Neural progenitor cell (in vitro differentiated cells): ENCODE data around the gene GALNTL6. TPM values are rescaled to one million over a fixed set of nuclear protein-coding genes. Genes with fewer than 3 reads are reported as not detected.

Experiments
- DNase-seq: peaks from one replicate; pipeline ENCODE4 v3.0.0-alpha.2; 2016; ENCODE audit warnings: low spot score
- H2AFZ ChIP-seq: fragments of 200-600 bp; sonication (generic); replicated peaks from 2 replicates; pipeline ENCODE4 v1.6.1; 2016; ENCODE audit warnings: antibody characterized with exemption
- H3F3A ChIP-seq: fragments of 200-600 bp; sonication (generic); 2 replicates; pipeline ENCODE4 v1.6.1; 2016; ENCODE audit warnings: antibody characterized with exemption, low read depth
- H3K27ac ChIP-seq: fragments of 200-600 bp; sonication (generic); 2 replicates; pipeline ENCODE4 v1.5.1; 2016; ENCODE audit warnings: mild to moderate bottlenecking
- H3K27me3 ChIP-seq: fragments of 200-600 bp; sonication (generic); 2 replicates; pipeline ENCODE4 v1.6.1; 2016; ENCODE audit warnings: mild to moderate bottlenecking, moderate library complexity
- H3K36me3 ChIP-seq: fragments of 200-600 bp; sonication (generic); 2 replicates; pipeline ENCODE4 v1.5.1; 2016
- H3K4me1 ChIP-seq: fragments of 200-600 bp; sonication (generic); 2 replicates; pipeline ENCODE4 v1.6.1; 2016; ENCODE audit warnings: mixed run types
- H3K4me2 ChIP-seq: fragments of 200-600 bp; sonication (generic); 2 replicates; pipeline ENCODE4 v1.6.1; 2016
- H3K4me3 ChIP-seq: fragments of 200-600 bp; sonication (generic); 2 replicates; pipeline ENCODE4 v1.5.1; 2016
- H3K79me2 ChIP-seq: fragments of 200-600 bp; sonication (generic); 2 replicates; pipeline ENCODE4 v1.6.1; 2016; ENCODE audit warnings: low read depth
- H3K9ac ChIP-seq: fragments of 200-600 bp; sonication (generic); 2 replicates; pipeline ENCODE4 v1.6.1; 2016
- H3K9me3 ChIP-seq: fragments of 200-600 bp; sonication (generic); 2 replicates; pipeline ENCODE4 v1.5.1; 2016; ENCODE audit warnings: low read depth
- H4K20me1 ChIP-seq: fragments of 200-600 bp; sonication (generic); 2 replicates; pipeline ENCODE4 v1.6.1; 2016; ENCODE audit warnings: low read depth
- H3K27ac Mint-ChIP-seq: 3 replicates; pipeline ENCODE4 v1.8.0; 2021; ENCODE audit warnings: mixed read lengths
- H3K27me3 Mint-ChIP-seq: 2 replicates; pipeline ENCODE4 v1.8.0; 2022; ENCODE audit warnings: low read depth, mild to moderate bottlenecking, inconsistent platforms, moderate library complexity, mixed read lengths; ENCODE audit not compliant: insufficient read depth
- H3K36me3 Mint-ChIP-seq: 3 replicates; pipeline ENCODE4 v1.8.0; 2021; ENCODE audit warnings: mixed read lengths
- H3K4me1 Mint-ChIP-seq: 3 replicates; pipeline ENCODE4 v1.8.0; 2021; ENCODE audit warnings: mixed read lengths
- H3K4me3 Mint-ChIP-seq: 3 replicates; pipeline ENCODE4 v1.8.0; 2021; ENCODE audit warnings: mild to moderate bottlenecking, moderate library complexity, mixed read lengths
- H3K9me3 Mint-ChIP-seq: 3 replicates; pipeline ENCODE4 v1.8.0; 2020; ENCODE audit warnings: mixed read lengths
- EZH2 ChIP-seq: fragments of 200-600 bp; sonication (generic); IDR thresholded peaks from 2 replicates; pipeline ENCODE4 v1.6.1; 2017; ENCODE audit warnings: antibody characterized with exemption, mild to moderate bottlenecking, moderate library complexity
- EZH2phosphoT487 ChIP-seq: fragments of 200-600 bp; sonication (generic); IDR thresholded peaks from 2 replicates; pipeline ENCODE4 v1.6.1; 2017; ENCODE audit warnings: antibody characterized with exemption
- total RNA-seq: library from RNA; depleted of rRNA; stranded (reverse); fragments of >200 nt; gene quantifications from 2 replicates; pipeline ENCODE4 v1.2.3, GENCODE V29; 2015; ENCODE audit warnings: low replicate concordance
- TF ChIP-seq, protein P1 (sequence below): fragments of 200-600 bp; sonication (generic); IDR thresholded peaks from 2 replicates; pipeline ENCODE4 v1.5.1; 2017; ENCODE audit warnings: antibody characterized with exemption, mild to moderate bottlenecking

The GALNTL6 gene
- total RNA-seq, 1 donor from 2014 or later: 0.15 TPM

DNA sequence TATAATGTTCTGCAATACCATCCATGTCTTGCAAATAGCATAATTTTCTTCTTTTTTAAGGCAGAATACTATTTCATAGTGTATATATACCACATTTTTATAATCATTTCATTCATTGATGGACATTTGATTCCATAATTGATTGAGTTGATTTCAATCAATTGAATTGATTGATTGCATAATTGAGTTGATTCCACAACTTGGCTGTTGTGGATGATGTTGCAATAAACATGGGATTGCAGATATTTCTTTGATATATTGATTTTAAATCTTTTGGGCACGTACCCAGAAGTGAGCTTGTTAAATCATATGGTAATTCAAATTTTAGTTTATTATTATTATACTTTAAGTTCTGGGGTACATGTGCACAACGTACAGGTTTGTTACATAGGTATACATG is 232.8 kb downstream of the GALNTL6 start:
- H3K4me2 ChIP-seq: no peak overlapping the region
- no peaks in the 10 kb centered on the region for H3K36me3 Mint-ChIP-seq
- no peak for DNase-seq
- no peaks in the 10 kb centered on the region for H3K36me3 ChIP-seq
- H3K27me3 ChIP-seq: no peaks in the 10 kb centered on the region
- H3K27ac Mint-ChIP-seq: no peak overlapping the region
- peaks cover 2% of the 10 kb centered on the region for H3K4me1 Mint-ChIP-seq
- H3K4me3 Mint-ChIP-seq: no peak overlapping the region
- H4K20me1 ChIP-seq: no peaks in the 10 kb centered on the region
- no peaks in the 10 kb centered on the region for H3K79me2 ChIP-seq
- no peak for TF ChIP-seq EZH2phosphoT487
- TF ChIP-seq, protein P1, sequence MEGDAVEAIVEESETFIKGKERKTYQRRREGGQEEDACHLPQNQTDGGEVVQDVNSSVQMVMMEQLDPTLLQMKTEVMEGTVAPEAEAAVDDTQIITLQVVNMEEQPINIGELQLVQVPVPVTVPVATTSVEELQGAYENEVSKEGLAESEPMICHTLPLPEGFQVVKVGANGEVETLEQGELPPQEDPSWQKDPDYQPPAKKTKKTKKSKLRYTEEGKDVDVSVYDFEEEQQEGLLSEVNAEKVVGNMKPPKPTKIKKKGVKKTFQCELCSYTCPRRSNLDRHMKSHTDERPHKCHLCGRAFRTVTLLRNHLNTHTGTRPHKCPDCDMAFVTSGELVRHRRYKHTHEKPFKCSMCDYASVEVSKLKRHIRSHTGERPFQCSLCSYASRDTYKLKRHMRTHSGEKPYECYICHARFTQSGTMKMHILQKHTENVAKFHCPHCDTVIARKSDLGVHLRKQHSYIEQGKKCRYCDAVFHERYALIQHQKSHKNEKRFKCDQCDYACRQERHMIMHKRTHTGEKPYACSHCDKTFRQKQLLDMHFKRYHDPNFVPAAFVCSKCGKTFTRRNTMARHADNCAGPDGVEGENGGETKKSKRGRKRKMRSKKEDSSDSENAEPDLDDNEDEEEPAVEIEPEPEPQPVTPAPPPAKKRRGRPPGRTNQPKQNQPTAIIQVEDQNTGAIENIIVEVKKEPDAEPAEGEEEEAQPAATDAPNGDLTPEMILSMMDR: no peak
- TF ChIP-seq EZH2: no peak
- H3K4me1 ChIP-seq: peaks cover 4% of the 10 kb centered on the region
- H3K9me3 ChIP-seq: no peaks in the 10 kb centered on the region
- H3K4me3 ChIP-seq: no peak overlapping the region
- H3K9me3 Mint-ChIP-seq: no peaks in the 10 kb centered on the region
- H3K27me3 Mint-ChIP-seq: peaks cover 3% of the 10 kb centered on the region
- H3K9ac ChIP-seq: no peak overlapping the region
- no peak overlapping the region for H3K27ac ChIP-seq
- H2AFZ ChIP-seq: no peak overlapping the region
- H3F3A ChIP-seq: no peaks in the 10 kb centered on the region

DNA sequence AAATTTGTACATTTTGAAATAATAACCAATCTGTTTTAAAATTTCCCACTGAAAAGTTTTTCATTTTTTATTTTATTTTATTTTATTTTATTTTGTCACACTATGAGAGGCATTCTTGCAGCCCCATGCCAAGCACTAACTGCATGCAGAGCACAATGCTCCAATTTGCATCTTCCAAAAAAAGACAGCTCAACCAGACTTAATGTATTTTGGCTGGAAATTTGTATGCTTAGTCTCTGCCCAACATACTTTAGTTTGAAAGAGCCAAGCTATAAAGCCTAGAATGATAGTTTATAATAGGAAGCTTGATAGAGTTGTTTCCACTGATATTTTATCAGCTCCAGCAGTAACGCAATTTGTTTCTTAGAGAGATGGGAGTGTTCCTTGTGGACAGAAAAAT is 235.5 kb downstream of the GALNTL6 start:
- TF ChIP-seq, protein P1: no peak
- TF ChIP-seq EZH2phosphoT487: no peak
- TF ChIP-seq EZH2: no peak
- H3K4me3 ChIP-seq: no peak overlapping the region
- H3K79me2 ChIP-seq: no peaks in the 10 kb centered on the region
- peaks cover 9% of the 10 kb centered on the region for H3K4me1 ChIP-seq
- no peaks in the 10 kb centered on the region for H3K9me3 Mint-ChIP-seq
- no peak for DNase-seq
- H3K36me3 Mint-ChIP-seq: no peaks in the 10 kb centered on the region
- no peak overlapping the region for H3K4me2 ChIP-seq
- no peaks in the 10 kb centered on the region for H3K9me3 ChIP-seq
- no peak overlapping the region for H3K9ac ChIP-seq
- peaks cover 5% of the 10 kb centered on the region for H3K4me1 Mint-ChIP-seq
- H3K27me3 ChIP-seq: no peaks in the 10 kb centered on the region
- peaks cover 3% of the 10 kb centered on the region for H3K27me3 Mint-ChIP-seq
- no peaks in the 10 kb centered on the region for H4K20me1 ChIP-seq
- H3K36me3 ChIP-seq: no peaks in the 10 kb centered on the region
- H2AFZ ChIP-seq: no peak overlapping the region
- H3K4me3 Mint-ChIP-seq: no peak overlapping the region
- no peak overlapping the region for H3K27ac ChIP-seq
- H3F3A ChIP-seq: no peaks in the 10 kb centered on the region
- no peak overlapping the region for H3K27ac Mint-ChIP-seq

DNA sequence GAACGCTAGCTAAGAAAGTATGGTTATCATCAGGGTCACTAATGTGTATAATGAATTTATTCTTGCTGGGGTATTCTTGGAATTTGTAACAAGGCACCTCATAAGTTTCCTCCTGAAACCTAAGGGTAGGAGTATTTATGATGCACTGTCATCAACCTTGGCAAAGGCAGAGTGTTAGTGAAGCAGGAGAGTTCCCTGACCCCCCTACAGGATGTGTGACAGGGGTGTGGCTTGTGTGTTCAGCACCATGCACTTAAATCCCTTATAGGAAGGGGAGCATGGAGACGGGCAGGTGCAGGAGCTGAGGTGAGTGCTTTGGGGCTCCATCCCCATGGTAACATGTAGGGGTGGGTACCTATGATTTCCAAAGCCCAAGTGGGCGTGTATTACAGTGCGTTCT is 237.7 kb downstream of the GALNTL6 start:
- no peak overlapping the region for H3K4me3 ChIP-seq
- H3K9me3 ChIP-seq: no peaks in the 10 kb centered on the region
- peaks cover 3% of the 10 kb centered on the region for H3K27me3 Mint-ChIP-seq
- H3K36me3 Mint-ChIP-seq: no peaks in the 10 kb centered on the region
- no peak overlapping the region for H3K27ac Mint-ChIP-seq
- DNase-seq: no peak
- H4K20me1 ChIP-seq: no peaks in the 10 kb centered on the region
- H3K36me3 ChIP-seq: no peaks in the 10 kb centered on the region
- no peaks in the 10 kb centered on the region for H3K9me3 Mint-ChIP-seq
- H3K4me3 Mint-ChIP-seq: no peak overlapping the region
- TF ChIP-seq EZH2: no peak
- TF ChIP-seq, protein P1: no peak
- no peak for TF ChIP-seq EZH2phosphoT487
- H3K4me2 ChIP-seq: no peak overlapping the region
- H3K27ac ChIP-seq: no peak overlapping the region
- no peaks in the 10 kb centered on the region for H3F3A ChIP-seq
- H3K79me2 ChIP-seq: no peaks in the 10 kb centered on the region
- H3K4me1 ChIP-seq: peaks cover 9% of the 10 kb centered on the region
- H3K4me1 Mint-ChIP-seq: peaks cover 5% of the 10 kb centered on the region
- H3K9ac ChIP-seq: no peak overlapping the region
- no peaks in the 10 kb centered on the region for H3K27me3 ChIP-seq
- no peak overlapping the region for H2AFZ ChIP-seq
